Muscle of leg (tissue), 11 donors: ENCODE results near the gene DDX11. TPM values are rescaled to one million over a fixed set of nuclear protein-coding genes. Genes with fewer than 3 reads are reported as not detected.
"Not testable (repeated sequence)": the region's sequence is repeated elsewhere in the genome, so short reads cannot be mapped to it uniquely, and the experiment has no call there.

Source experiments
- DNase-seq: peaks from one replicate; pipeline ENCODE4 v3.0.0; 2013
- H3K27ac ChIP-seq: one replicate; pipeline ENCODE4 v1.5.1; 2013; ENCODE audit warnings: mild to moderate bottlenecking, low read length, control low read depth
- H3K27me3 ChIP-seq: one replicate; pipeline ENCODE4 v1.6.1; 2013; ENCODE audit warnings: low read length; ENCODE audit not compliant: control insufficient read depth, insufficient read depth
- H3K36me3 ChIP-seq: one replicate; pipeline ENCODE4 v1.6.1; 2013; ENCODE audit warnings: low read length; ENCODE audit not compliant: control insufficient read depth, insufficient read depth
- H3K4me1 ChIP-seq: one replicate; pipeline ENCODE4 v1.6.1; 2013; ENCODE audit warnings: low read length; ENCODE audit not compliant: control insufficient read depth, insufficient read depth
- H3K4me3 ChIP-seq: one replicate; pipeline ENCODE4 v1.5.1; 2013; ENCODE audit warnings: low read length, control low read depth
- H3K9me3 ChIP-seq: replicated peaks from 2 replicates; pipeline ENCODE4 v1.6.1; 2013; ENCODE audit warnings: low read depth, low read length; ENCODE audit not compliant: control insufficient read depth
- WGBS: methylation state at CpG from one replicate; pipeline ENCODE4 v1.1.5; 2013; ENCODE audit warnings: missing lambda C conversion rate; ENCODE audit not compliant: insufficient coverage; 5-methylcytosine and 5-hydroxymethylcytosine counted together
- polyA plus RNA-seq, 8 donors: library from polyadenylated mRNA; unstranded; fragments of 120-200 nt; gene quantifications; one replicate each; pipeline versions ENCODE4 v1.2.1 to v1.2.3, GENCODE V29; 2013; ENCODE audit warnings: inconsistent platforms in 1 of 8, low replicate concordance in 1 of 8; ENCODE audit not compliant: insufficient read length in 8 of 8, insufficient read depth in 1 of 8
- total RNA-seq: library from RNA; stranded (reverse); fragments of 120-200 nt; gene quantifications from one replicate; pipeline ENCODE4 v1.2.4, GENCODE V29; 2013

Gene DDX11
- total and polyA plus RNA-seq, 9 donors: 21.1 to 53.9 (median 29.2) TPM

DNA sequence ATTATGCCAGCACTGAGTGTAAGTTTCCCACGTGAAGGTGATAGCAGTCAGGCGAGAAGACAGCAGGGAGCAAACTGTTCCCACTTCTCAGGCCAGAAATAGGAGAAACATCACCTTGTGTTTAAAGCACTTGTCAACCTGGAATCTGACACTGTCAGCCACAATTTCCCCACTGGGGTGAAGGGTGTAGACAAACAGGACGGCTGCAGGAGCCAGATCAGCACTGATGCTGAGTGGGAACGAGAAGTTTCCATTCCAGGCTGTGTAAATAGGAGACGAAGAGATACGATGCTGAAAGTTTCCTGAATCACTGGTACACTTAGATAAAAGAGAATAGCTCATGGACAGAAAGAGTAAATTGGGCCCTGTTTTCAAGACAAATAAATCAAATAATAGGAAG lies 71.6 kb downstream of the DDX11 start:
- not testable (repeated sequence) for H3K27ac ChIP-seq, H3K36me3 ChIP-seq, H3K27me3 ChIP-seq, H3K4me3 ChIP-seq, H3K9me3 ChIP-seq, H3K4me1 ChIP-seq, DNase-seq
- no CpG with 5 or more reads among the region's 6 CpGs for WGBS

- H3K27me3 ChIP-seq, H3K9me3 ChIP-seq, H3K27ac ChIP-seq, DNase-seq, H3K4me3 ChIP-seq, H3K4me1 ChIP-seq, H3K36me3 ChIP-seq: not testable (repeated sequence)
- no CpG with 5 or more reads among the region's 3 CpGs for WGBS
These were observed 73.8 kb downstream of the DDX11 start for GRCh38 chr12:31147415-31147814.

DNA sequence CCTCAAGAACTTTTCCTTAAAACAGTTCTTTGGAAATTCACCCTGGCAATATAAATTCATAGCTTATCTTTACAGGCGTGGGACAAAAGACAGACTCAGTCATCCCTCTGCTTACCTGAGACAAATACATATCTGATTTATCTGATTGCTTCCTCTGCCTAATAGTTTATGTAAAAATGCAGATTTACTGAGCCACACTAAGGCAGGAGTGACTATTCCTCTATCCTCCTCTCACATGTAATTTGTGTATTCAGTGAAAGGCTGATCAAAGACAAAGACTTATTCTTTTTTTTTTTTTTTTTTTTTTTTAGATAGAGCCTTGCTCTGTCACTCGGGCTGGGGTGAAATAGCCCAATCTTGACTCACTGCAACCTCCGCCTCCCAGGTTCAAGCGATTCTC lies 77.1 kb downstream of the DDX11 start:
- not testable (repeated sequence) for H3K9me3 ChIP-seq, DNase-seq, H3K27me3 ChIP-seq, H3K4me1 ChIP-seq, H3K4me3 ChIP-seq, H3K27ac ChIP-seq, H3K36me3 ChIP-seq
- no CpG with 5 or more reads among the region's 4 CpGs for WGBS

Other genes with a start within 250 kb of the DDX11 start
- gene TSPAN11, start 147.1 kb upstream of the DDX11 start, total RNA-seq: 9.1 TPM
- gene TSPAN11, start 147.1 kb upstream of the DDX11 start, polyA plus RNA-seq: 10 to 100 TPM in 3 of 8 donors, 1 to 10 TPM in 5; 4.7 to 19.6 (median 9.3) TPM